Hindlimb muscle (tissue), 1 donor: ENCODE data around the gene GRID2IP. TPM values are rescaled to one million over a fixed set of nuclear protein-coding genes. Genes with fewer than 3 reads are reported as not detected.
"Not testable (repeated sequence)": the region's sequence is repeated elsewhere in the genome, so short reads cannot be mapped to it uniquely, and the experiment has no call there.

Experiments
- DNase-seq: peaks from one replicate; pipeline ENCODE4 v3.0.0-alpha.2; 2013
- polyA plus RNA-seq: library from polyadenylated mRNA; unstranded; fragments of 120-200 nt; gene quantifications from one replicate; pipeline ENCODE4 v1.2.1, GENCODE V29; 2013; ENCODE audit not compliant: insufficient read length

GRID2IP gene
- polyA plus RNA-seq, 1 donor: 0.18 TPM

DNA sequence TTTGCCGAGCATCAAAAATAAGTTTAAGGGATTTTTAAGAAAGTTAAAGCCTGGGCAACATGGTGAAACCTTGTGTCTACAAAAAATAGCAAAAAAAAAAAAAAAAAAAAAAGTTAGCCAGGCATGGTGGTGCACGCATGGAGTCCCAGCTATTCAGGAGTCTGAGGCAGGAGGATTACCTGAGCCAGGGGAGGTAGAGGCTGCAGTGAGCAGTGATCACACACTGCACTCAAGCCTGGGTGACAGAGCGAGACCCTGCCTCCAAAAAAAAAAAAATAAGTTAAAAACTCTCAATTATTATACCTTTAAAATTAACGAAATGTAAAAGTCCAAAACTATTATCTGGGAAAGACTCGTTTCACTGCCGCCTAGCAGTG is 68.5 kb downstream of the GRID2IP start:
- no peak for DNase-seq

GRCh38 chr7:6482307-6482706 is 69.0 kb downstream of the GRID2IP start:
- no peak for DNase-seq

DNA sequence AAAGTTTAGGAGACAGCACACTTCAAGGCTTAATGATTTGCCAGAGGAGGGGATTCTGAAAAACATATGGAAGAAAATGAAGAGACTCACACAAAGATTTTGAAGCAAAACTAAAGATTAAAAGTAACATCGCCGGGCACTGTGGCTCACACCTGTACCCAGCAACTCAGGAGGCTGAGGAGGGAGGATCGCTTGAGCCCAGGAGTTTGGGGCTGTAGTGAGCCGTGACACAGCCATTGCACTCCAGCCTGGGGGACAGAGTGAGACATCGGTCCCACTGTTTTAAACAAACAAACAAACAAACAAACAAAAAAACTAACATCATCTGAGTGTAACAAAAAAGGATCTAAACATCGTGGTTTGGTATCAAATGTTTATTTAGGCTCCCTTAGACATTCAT is 69.8 kb downstream of the GRID2IP start:
- no peak for DNase-seq

GRCh38 chr7:6480323-6480660 is 71.0 kb downstream of the GRID2IP start:
- no peak for DNase-seq

DNA sequence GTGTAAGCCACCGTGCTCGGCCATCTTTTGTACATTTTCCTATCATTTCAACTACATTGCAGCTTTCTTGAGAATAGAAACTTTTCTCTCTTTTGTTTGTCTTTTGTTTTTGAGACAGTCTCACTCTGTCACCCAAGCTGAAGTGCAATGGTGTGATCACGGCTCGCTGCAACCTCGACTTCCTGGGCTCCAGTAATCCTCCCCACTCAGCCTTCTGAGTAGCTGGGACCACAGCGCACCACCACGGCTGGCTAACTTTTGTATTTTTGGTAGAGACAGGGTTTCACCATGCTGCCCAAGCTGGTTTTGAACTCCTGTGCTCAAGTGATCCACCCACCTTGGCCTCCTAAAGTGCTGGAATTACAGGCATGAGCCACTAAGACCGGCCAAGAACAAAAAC is 72.2 kb downstream of the GRID2IP start:
- DNase-seq: no peak

DNA sequence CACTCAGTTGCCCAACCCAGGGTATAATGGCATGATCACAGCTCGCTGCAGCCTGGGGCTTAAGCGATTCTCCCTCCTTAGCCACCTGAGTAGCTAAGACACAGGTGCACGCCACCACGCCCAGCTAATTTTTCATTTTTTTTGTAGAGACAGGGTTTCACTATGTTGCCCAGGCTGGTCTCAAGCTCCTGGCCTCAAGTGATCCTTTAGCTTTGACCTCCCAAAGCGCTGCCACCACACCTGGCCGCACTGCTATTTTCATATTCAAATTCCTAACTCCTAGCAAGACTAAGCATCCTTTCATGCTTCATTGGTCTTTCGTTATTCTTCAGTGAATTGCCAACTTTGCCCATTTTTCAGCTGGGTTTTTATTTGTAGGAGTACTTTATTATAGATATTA is 73.1 kb downstream of the GRID2IP start:
- DNase-seq: no peak

DNA sequence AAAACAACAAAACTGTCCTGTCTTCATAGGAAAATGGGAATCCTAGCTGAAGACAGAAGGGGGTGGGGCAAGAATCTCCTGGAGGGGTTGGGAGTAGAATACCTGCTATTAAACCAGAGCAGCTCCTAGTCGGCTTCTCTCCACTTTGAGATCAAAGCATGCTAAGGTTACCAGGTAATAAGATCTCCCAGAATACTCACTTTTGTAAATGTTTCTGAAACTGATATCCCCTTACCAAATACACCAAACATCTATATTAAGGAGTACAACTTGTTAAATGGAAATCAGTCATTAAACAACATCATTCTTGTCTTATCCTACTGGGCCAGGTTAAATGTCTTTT is 74.0 kb downstream of the GRID2IP start:
- no peak for DNase-seq

- no peak for DNase-seq
Observed at GRCh38 chr7:6476596-6477317, 74.5 kb downstream of the GRID2IP start.

DNA sequence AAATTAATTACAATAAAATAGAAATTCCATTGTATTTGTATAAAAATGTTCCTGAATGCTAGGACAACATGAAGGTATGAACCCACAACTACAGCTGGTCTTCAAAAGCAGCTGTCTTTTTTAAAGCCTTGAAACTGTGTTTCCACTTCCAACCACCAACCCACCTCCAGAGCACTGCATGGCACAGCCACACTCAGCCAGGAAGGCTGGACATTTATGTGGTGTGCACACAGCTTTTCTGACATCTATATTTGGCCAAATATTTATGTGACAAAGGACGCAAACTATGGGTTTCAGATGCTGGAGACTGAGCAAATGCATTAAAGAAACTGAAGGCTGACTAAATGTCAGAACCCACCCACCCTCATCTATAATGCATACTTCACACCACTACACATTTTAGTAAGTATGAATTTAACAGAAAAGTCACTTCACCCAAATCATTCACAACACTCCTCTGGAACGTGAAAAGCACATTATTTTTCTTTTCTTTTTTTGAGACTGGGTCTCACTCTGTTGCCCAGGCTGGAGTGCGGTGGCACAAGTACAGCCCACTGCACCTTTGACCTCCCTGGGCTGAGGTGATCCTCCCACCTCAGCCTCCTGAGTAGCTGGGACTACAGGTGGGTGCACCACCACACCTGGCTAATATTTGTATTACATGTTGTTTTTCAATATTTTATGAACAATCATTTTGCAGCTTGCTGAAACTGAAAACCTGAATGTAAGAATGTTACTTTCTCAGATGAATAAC is 75.7 kb downstream of the GRID2IP start:
- no peak for DNase-seq

- DNase-seq: no peak
Observed at GRCh38 chr7:6465862-6466261, 85.4 kb downstream of the GRID2IP start.

GRCh38 chr7:6463609-6464008 is 87.7 kb downstream of the GRID2IP start:
- DNase-seq: not testable (repeated sequence)

DNA sequence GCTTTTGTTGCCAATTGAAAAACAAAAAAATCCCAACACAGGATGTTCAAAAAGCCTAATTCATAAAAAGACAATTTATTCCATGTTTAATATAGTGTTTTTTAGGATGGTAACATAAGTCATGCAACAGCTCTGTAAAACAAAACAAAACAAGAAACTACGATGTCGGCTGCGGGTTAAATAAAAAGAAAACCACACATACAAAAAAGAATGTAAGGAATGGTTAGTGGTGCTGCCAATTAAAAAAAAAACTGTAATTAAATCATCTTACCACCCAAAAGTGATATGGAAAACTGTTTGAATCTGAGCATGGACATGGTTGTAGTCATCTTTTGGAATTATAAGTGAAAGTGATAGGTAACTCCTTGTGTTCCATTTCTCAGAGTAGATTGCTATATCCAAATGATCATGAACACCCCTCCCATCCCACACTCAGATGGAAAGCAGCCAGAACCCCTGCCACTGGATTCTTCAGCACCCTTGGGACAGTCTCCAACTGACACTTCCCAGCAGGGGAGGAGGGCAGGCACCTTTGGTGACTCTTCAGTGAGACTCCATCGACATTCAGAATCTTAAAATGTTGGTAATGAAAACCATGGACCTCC is 89.2 kb downstream of the GRID2IP start:
- DNase-seq: no peak

DNA sequence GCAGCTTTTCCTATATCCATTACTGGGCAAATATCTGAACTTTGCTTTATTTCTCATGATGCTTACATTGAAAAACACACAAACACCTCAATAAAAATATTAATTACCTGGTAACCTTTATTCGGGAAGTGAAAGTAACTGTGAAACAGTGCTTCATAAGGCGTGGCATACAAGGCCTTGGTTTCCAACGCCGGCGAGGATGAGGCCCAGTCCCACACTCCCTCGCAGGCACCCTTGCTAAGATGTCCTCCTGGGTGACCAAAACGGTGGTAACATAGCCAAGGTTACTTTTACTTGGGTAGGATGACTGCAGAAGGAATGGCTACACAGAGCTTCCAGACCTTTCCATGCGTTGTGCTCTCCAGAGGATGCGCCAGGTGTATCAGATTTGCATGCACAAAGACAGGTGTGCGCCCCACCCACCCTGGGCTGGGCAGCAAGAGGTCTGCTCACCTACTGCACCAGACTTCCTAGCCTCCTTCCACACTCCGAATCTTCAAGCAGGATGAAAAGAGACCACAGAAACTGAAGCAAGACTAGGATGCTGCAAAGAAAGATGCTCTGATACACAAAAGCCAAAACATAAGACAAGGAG is 90.2 kb downstream of the GRID2IP start:
- DNase-seq: no peak

DNA sequence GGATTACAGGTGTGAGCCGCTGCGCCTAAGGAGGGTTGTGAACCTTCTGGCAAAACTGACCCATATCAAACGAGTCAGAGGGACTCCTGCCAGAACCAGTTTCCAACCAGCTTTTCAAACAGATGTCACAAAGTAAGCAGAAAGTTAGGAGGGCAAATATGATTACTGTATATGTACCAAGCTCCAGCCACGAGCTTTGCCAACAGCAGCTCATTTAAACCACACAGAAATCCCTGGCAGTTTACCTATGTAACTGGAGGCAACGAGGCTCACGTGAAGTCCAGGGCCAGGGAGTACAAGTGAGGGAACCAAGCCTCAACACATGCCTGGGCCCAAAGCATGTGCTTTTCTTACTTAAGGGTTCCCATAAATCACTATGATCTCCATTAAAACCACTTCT is 91.0 kb downstream of the GRID2IP start:
- DNase-seq: no peak

- DNase-seq: not testable (repeated sequence)
Observed at GRCh38 chr7:6458676-6459075, 92.6 kb downstream of the GRID2IP start.

DNA sequence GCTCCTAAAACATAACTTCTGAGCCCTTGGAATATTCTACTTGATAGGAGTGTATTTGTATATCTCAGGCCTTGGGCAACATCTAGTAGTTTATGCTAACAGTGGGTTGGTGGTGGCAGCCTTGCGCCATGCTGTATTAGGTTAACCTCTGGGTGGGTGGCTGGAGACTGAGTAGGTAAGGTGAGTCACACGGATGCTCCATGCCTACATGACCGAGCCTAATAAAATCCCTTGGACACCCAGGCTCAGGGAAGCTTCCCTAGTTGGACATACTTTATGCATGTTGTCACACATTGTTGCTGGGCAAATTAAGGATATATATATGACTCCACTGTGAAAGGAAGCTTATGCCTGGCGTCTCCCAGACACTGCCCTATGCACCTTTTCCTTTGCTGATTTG is 97.5 kb downstream of the GRID2IP start:
- no peak for DNase-seq

DNA sequence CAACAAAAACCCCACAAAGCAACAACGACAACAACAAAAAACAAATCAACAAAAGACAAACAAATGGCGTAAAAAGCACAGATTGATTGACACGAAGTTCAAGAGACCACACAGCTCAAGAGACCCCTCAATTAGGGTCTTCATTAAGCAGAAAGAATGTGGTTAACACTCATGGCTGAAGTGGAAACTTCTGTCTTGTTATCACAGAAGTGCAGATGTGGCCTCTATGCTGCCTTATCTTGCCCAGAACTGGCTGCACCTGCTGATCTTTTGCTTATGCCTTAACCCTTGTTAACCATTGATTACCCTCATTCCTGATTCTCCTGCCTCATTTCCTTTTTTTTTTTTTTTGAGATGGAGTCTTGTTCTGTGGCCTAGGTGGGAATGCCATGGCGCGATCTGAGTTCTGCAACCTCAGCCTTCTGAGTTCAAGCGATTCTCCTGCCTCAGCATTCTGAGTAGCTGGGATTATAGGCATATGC is 100.0 kb downstream of the GRID2IP start:
- DNase-seq: no peak

GRCh38 chr7:6450591-6450990 is 100.7 kb downstream of the GRID2IP start:
- DNase-seq: not testable (repeated sequence)

DNA sequence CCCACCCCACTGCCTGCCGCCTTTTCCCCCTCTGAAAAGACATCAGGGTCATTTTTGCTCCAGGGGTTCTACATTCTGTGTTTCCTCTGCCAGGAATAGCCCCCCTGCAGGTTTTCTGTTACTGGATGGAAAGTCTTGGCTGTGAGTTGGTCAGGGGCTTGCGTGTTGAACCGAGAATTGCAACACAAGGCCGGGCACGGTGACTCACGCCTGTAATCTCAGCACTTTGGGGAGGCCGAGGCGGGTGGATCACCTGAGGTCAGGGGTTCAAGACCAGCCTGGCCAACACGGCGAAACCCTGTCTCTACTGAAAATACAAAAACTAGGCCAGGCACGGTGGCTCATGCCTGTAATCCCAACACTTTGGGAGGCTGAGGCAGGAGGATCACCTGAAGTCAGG is 101.4 kb downstream of the GRID2IP start:
- not testable (repeated sequence) for DNase-seq

GRCh38 chr7:6448943-6449543 is 102.2 kb downstream of the GRID2IP start:
- no peak for DNase-seq

DNA sequence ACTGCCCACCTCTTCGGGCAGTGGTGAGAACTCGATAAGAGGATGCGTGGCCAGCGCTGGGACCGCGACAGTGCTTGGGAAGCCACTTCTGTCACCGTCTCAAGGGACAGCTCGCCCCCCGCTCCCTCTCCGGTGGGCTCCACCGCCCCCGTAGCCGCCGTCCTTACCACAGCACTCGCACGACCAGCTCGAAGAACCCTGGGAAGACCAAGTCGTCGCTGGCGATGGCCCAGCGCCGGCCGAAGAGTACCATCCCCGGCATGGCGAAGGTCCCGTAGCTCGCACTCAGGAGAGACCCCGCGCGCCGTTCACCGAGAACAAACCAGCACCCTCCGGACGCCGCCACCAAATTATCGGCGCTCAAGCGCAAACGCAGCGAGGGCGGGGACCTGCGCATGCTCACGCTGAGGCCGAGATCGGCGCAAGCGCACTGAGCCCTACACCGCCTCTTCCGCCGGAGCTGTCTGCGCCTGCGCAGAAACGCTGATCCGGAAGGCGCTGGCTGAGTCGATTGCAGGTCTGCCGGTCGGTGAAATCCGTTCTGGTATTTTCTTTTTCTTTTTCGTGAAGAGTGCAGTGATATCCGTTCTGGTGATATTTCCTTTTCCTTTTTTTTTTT is 103.6 kb downstream of the GRID2IP start, which contains the start of gene DAGLB:
DAGLB (minus strand) TSS at position 374 of the 619 bp plus-strand sequence; CDS start at position 262, 112 bp downstream.
- DNase-seq: peak; percentile 96
